ENCODE results near the gene CREB5.

DNA sequence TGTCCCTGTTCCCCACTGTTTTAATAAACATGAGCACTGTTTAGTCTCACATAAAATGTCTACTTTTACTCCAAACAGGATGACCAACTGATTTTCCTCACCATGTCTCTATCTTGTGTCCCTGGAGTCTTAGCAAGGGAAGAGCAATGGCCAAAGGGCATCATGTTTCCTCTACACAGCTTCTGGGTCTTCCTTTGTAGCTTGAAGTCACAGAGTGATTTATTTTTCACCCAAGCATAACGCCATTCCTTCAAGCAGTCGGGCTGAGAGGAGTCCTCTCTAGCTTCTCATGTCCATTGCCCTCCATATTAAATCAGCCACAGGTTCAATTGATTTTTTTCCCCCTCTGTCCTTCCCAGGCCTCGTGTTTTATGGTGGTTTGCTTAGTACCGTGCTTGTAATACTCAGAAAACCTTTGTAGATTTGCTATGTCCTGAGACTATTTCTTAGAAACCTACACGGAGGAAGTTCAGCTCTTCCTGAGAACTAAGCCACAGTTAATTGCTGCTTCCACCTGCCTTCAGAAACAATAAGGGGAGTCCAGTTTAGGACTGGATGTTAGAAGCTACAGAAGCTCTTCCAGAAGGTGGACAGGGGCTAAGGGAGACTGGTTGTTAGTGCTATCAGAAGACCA is 178.8 kb downstream of the CREB5 start:
- TF ChIP-seq POLR2A (IDR thresholded peaks at IDR 0.05) (no peak), POLR2AphosphoS5 (IDR thresholded peaks at IDR 0.05) (no peak)
- TF ChIP-seq, protein P1, sequence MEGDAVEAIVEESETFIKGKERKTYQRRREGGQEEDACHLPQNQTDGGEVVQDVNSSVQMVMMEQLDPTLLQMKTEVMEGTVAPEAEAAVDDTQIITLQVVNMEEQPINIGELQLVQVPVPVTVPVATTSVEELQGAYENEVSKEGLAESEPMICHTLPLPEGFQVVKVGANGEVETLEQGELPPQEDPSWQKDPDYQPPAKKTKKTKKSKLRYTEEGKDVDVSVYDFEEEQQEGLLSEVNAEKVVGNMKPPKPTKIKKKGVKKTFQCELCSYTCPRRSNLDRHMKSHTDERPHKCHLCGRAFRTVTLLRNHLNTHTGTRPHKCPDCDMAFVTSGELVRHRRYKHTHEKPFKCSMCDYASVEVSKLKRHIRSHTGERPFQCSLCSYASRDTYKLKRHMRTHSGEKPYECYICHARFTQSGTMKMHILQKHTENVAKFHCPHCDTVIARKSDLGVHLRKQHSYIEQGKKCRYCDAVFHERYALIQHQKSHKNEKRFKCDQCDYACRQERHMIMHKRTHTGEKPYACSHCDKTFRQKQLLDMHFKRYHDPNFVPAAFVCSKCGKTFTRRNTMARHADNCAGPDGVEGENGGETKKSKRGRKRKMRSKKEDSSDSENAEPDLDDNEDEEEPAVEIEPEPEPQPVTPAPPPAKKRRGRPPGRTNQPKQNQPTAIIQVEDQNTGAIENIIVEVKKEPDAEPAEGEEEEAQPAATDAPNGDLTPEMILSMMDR (IDR thresholded peaks at IDR 0.05 in 8 of 11, conservative IDR thresholded peaks at IDR 0.05 in 3 of 11) = no peak

Measured in spleen (tissue), 7 donors.